Stimulated activated naive B cell treated with anti-CD40 and anti-IgM and Interleukin-4, amounts not matched to agents 10 μg/mL and 1 μg/mL and 100 μg/mL, for 72 hours (primary cell): ENCODE data around the gene PHRF1.
"Not testable (repeated sequence)": the region's sequence is repeated elsewhere in the genome, so short reads cannot be mapped to it uniquely, and the experiment has no call there.

ENCODE experiments used
- ATAC-seq, 2 donors: fragments of 150-1000 bp; cut with Tn5 transposase; replicated peaks; 2 replicates each; pipeline ENCODE4 v1.10.0; 2021; ENCODE audit warnings: moderate library complexity in 1 of 2
- DNase-seq: peaks from one replicate; pipeline ENCODE4 v3.0.0; 2021
- H3K27ac Mint-ChIP-seq: one replicate; pipeline ENCODE4 v1.8.0; 2022; ENCODE audit warnings: mild to moderate bottlenecking, mixed read lengths
- H3K27me3 Mint-ChIP-seq, 2 donors: one replicate each; pipeline ENCODE4 v1.8.0; 2022; ENCODE audit warnings: mixed read lengths in 2 of 2
- H3K36me3 Mint-ChIP-seq, 2 donors: one replicate each; pipeline ENCODE4 v1.8.0; 2022; ENCODE audit warnings: mixed read lengths in 2 of 2, mild to moderate bottlenecking in 1 of 2
- H3K4me1 Mint-ChIP-seq, 2 donors: one replicate each; pipeline ENCODE4 v1.8.0; 2022; ENCODE audit warnings: mixed read lengths in 2 of 2, mild to moderate bottlenecking in 1 of 2
- H3K4me3 Mint-ChIP-seq, 2 donors: one replicate each; pipeline ENCODE4 v1.8.0; 2022; ENCODE audit warnings: mild to moderate bottlenecking in 2 of 2, mixed read lengths in 2 of 2, moderate library complexity in 1 of 2
- H3K9me3 Mint-ChIP-seq, 2 donors: one replicate each; pipeline ENCODE4 v1.8.0; 2022; ENCODE audit warnings: mixed read lengths in 2 of 2, mild to moderate bottlenecking in 1 of 2

The PHRF1 gene

DNA sequence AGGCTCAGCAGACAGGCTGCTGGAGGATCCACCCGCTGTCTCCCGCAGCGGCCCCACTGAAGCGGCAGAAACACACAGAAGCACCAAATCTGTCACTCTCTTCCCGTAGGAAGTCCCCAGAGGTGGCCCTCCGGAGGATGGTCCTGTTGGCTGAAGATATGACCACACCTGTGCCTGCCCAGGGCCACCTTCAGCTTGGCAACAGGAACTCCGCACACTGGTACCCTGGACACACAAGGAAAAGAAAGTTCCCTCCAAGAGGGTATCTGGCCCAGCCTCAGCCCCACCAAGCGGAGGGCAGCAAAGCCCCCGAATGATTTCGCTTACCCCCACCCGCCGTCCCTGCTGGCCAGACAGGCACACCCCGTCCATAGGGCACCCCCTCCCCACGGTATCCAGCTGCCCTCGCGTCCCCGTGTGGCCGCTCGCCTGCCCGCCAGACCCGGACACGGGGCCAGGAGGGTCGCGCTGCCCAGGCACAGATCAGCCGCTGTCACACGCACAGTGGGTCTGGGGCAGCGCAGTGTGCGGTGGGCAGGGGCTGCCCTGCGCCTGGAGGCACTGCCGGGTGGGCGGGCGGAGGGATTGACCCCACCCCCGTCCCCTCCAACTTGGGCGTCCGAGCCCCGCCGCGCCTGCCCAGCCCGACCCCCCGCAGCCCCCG, 8.5 kb upstream of the PHRF1 start:
- Mint-ChIP-seq H3K4me1 (peaks cover 4 to 6% of the 10 kb centered on the region in 2 donors), H3K9me3 (no peaks in the 10 kb centered on the region), H3K36me3 (peaks cover 8% of the 10 kb centered on the region in 2 donors), H3K27ac (no peak overlapping the region), H3K4me3 (peak overlapping the region; percentile 64 to 65), H3K27me3 (no peaks in the 10 kb centered on the region)
- ATAC-seq (peak in 1 of 2 donors; percentile 1), DNase-seq (no peak)

GRCh38 chr11:568306-569157, 7.7 kb upstream of the PHRF1 start:
- peaks cover 6 to 7% of the 10 kb centered on the region in 2 donors for H3K36me3 Mint-ChIP-seq
- DNase-seq (peak; percentile 90), ATAC-seq (peak; percentile 94 to 97)
- H3K27ac Mint-ChIP-seq: no peak overlapping the region
- peak overlapping the region; percentile 77 to 89 for H3K4me3 Mint-ChIP-seq
- no peaks in the 10 kb centered on the region for H3K27me3 Mint-ChIP-seq
- H3K9me3 Mint-ChIP-seq: no peaks in the 10 kb centered on the region
- peaks cover 2 to 6% of the 10 kb centered on the region in 2 donors for H3K4me1 Mint-ChIP-seq

DNA sequence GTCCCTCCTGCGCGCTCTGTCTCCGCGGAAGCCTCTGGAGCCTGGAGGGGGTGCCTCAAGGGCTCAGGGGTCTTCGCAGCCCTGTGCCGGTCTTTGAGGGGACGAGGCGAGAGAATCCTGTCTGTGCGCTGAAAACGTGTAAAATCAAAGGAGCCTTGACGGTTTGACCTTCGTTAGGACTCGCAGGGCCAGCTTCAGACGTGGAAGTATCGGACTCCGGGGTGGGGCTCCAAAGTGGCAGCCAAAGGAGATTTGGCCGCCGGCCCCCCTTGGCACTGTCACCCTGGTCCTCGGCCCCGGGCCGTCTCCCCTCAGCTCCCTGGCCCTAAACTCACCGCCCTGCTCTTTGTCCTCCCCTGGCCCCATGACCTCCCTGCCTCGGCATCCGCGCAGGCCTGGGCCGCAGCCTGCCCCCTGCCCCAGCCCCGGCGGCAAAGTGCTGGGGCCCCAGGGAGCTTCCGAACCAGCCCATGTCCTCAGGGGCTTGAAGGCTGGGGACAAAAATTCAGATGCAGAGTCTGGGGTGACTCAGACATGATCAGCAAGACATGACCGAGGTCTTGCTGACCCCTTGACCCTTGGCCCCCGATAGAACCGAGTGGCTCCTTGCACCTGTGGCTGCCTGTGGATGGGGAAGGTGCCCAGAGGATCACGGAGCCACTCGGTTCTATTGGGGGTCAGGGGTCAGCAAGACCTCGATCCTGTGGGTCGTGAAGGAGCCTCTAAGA, 6.9 kb upstream of the PHRF1 start:
- no peak for DNase-seq
- Mint-ChIP-seq H3K4me1 (peaks cover 0 to 6% of the 10 kb centered on the region in 2 donors), H3K27ac (peak overlapping the region; percentile 14), H3K9me3 (no peaks in the 10 kb centered on the region), H3K27me3 (peaks cover 2 to 3% of the 10 kb centered on the region in 2 donors), H3K36me3 (peaks cover 1 to 2% of the 10 kb centered on the region in 2 donors), H3K4me3 (peak overlapping the region; percentile 77 to 89)
- ATAC-seq: no peak

GRCh38 chr11:571802-572185, 4.5 kb upstream of the PHRF1 start:
- no peak for DNase-seq
- H3K27me3 Mint-ChIP-seq: peaks cover 12 to 14% of the 10 kb centered on the region in 2 donors
- H3K4me1 Mint-ChIP-seq: peaks cover 5 to 15% of the 10 kb centered on the region in 2 donors
- H3K9me3 Mint-ChIP-seq: no peaks in the 10 kb centered on the region
- H3K27ac Mint-ChIP-seq: no peak overlapping the region
- no peak overlapping the region for H3K4me3 Mint-ChIP-seq
- ATAC-seq: no peak
- no peaks in the 10 kb centered on the region for H3K36me3 Mint-ChIP-seq

GRCh38 chr11:573146-573759, 3.0 kb upstream of the PHRF1 start:
- Mint-ChIP-seq H3K9me3 (no peaks in the 10 kb centered on the region), H3K4me1 (peaks cover 12 to 26% of the 10 kb centered on the region in 2 donors), H3K36me3 (no peaks in the 10 kb centered on the region), H3K27me3 (peaks cover 12 to 14% of the 10 kb centered on the region in 2 donors), H3K27ac (no peak overlapping the region), H3K4me3 (no peak overlapping the region)
- ATAC-seq (no peak), DNase-seq (no peak)

DNA sequence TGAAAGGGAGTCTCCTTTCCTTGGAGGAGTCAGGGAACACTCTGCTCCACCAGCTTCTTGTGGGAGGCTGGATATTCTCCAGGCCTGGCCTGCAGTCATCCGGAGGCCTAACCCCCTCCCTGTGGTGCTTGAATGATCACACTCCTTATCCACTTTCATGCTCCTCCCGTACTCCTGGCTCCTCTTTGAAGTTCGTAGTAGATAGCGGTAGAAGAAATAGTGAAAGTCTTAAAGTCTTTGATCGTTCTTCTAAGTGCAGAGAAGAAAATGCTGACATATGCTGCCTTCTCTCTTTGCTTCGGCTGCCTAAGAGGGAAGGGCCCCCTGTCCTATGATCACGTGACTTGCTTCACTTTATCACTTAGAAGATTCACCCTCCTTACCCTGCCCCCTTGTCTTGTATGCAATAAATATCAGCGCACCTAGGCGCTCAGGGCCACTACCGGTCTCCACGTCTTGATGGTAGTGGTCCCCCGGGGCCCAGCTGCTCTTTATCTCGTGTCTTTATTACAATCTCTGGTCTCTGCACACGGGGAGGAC, 2.2 kb upstream of the PHRF1 start:
- not testable (repeated sequence) for H3K27ac Mint-ChIP-seq

GRCh38 chr11:574632-575312, 1.5 kb upstream of the PHRF1 start:
- H3K27me3 Mint-ChIP-seq: peaks cover 12 to 14% of the 10 kb centered on the region in 2 donors
- no peak for ATAC-seq

More for the DNA sequence above, 2.2 kb upstream of the PHRF1 start:
- not testable (repeated sequence) for H3K36me3 Mint-ChIP-seq, ATAC-seq, DNase-seq, H3K4me3 Mint-ChIP-seq, H3K9me3 Mint-ChIP-seq
- peaks cover 12 to 14% of the 10 kb centered on the region in 2 donors for H3K27me3 Mint-ChIP-seq
- H3K4me1 Mint-ChIP-seq: peaks cover 17 to 33% of the 10 kb centered on the region in 2 donors

DNA sequence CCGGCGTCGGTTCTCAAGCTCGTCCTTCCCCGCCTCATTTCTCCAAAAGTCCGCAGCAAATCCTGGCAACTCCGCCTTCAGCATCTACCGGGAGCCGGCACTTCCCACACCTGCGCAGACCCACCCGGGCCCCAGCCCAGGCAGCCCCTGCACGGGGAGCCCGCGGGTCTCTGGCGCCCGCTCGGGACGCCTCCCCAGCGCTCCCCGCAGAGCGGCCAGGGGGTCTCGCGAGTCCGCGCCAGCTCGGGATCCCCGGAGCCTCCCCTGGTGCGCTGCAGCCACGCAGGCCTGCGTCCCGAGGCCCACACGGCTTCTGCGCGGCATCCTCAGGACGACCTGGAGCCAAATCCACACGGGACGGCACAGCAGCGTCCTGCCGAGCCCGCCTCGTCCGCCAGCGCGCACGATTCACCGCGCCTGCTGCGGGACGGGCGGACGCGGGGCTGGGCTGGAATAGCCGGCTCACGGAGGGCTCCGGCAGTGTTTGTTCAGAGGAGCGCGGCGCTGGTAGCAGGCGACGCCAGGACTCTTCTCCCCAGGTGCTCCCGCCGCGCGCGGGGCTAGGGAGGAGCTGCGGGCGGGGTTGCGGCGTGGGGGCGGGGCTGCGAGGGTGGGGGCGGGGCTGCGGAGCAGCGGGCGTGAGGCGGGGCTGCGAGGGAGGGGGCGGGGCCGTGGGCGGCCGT, 816 bp upstream of the PHRF1 start:
- Mint-ChIP-seq H3K4me3 (peak overlapping the region; percentile 56 to 72), H3K4me1 (peaks cover 24 to 43% of the 10 kb centered on the region in 2 donors), H3K9me3 (no peaks in the 10 kb centered on the region), H3K27me3 (peaks cover 12 to 14% of the 10 kb centered on the region in 2 donors), H3K27ac (peak overlapping the region; percentile 76), H3K36me3 (peaks cover 0 to 3% of the 10 kb centered on the region in 2 donors)
- DNase-seq: peak; percentile 40
- ATAC-seq: peak; percentile 36 to 44

More at GRCh38 chr11:574632-575312, 1.5 kb upstream of the PHRF1 start:
- Mint-ChIP-seq H3K27ac (peak overlapping the region; percentile 76), H3K9me3 (no peaks in the 10 kb centered on the region), H3K4me3 (peak overlapping the region; percentile 56 to 72), H3K4me1 (peaks cover 21 to 36% of the 10 kb centered on the region in 2 donors), H3K36me3 (peaks cover 0 to 3% of the 10 kb centered on the region in 2 donors)
- DNase-seq: no peak

- peak overlapping the region; percentile 83 to 84 for H3K4me3 Mint-ChIP-seq
- peak overlapping the region; percentile 90 for H3K27ac Mint-ChIP-seq
- peaks cover 9% of the 10 kb centered on the region in 2 donors for H3K36me3 Mint-ChIP-seq
- H3K9me3 Mint-ChIP-seq: no peaks in the 10 kb centered on the region
- no peak for ATAC-seq
- no peak for DNase-seq
- peaks cover 12 to 14% of the 10 kb centered on the region in 2 donors for H3K27me3 Mint-ChIP-seq
- peaks cover 32 to 56% of the 10 kb centered on the region in 2 donors for H3K4me1 Mint-ChIP-seq
Observed at GRCh38 chr11:576811-577610, 741 bp downstream of the PHRF1 start.

DNA sequence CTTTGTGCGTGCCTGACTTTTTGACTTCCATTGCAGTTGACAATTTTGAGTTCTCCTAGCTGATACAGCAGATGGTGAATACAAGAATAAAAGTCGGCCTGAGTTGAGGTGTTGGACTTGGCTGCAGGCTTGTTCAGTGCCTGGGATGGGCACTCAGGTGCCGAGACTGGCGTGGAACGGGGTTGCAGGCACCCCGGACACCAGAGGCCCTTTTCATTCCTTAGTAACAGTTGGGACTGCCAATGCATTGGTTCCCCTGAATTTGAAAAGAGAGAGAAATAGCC, 1.3 kb downstream of the PHRF1 start:
- Mint-ChIP-seq H3K9me3 (no peaks in the 10 kb centered on the region), H3K27me3 (peaks cover 12 to 14% of the 10 kb centered on the region in 2 donors), H3K4me3 (peak overlapping the region; percentile 83 to 84), H3K4me1 (peaks cover 32 to 57% of the 10 kb centered on the region in 2 donors), H3K27ac (peak overlapping the region; percentile 90), H3K36me3 (peaks cover 9% of the 10 kb centered on the region in 2 donors)
- DNase-seq (no peak), ATAC-seq (no peak)

- Mint-ChIP-seq H3K4me3 (peak overlapping the region; percentile 83 to 84), H3K27ac (peak overlapping the region; percentile 5), H3K4me1 (peaks cover 32 to 57% of the 10 kb centered on the region in 2 donors), H3K9me3 (no peaks in the 10 kb centered on the region), H3K27me3 (peaks cover 12 to 14% of the 10 kb centered on the region in 2 donors), H3K36me3 (peaks cover 9% of the 10 kb centered on the region in 2 donors)
- no peak for DNase-seq
- ATAC-seq: no peak
Observed at GRCh38 chr11:578276-579035, 2.2 kb downstream of the PHRF1 start.
